BE2C (cell line): ENCODE measurements around the gene SH3GL2.

Experiments used
- DNase-seq: peaks from one replicate; pipeline ENCODE4 v3.0.0-alpha.2; 2020
- H3K27me3 ChIP-seq: fragments of 250-450 bp; sonication (Bioruptor Pico); 2 replicates; pipeline ENCODE4 v1.5.1; 2020; ENCODE audit warnings: mild to moderate bottlenecking
- H3K36me3 ChIP-seq: fragments of 250-450 bp; sonication (Bioruptor Pico); 2 replicates; pipeline ENCODE4 v1.5.1; 2020; ENCODE audit warnings: mild to moderate bottlenecking
- H3K4me1 ChIP-seq: fragments of 250-450 bp; sonication (Bioruptor Pico); 2 replicates; pipeline ENCODE4 v1.5.1; 2020
- H3K4me3 ChIP-seq: 2 replicates; pipeline ENCODE4 v1.5.1; 2011; ENCODE audit warnings: low read depth, low read length
- H3K9me3 ChIP-seq: fragments of 250-450 bp; sonication (Bioruptor Pico); 2 replicates; pipeline ENCODE4 v1.5.1; 2020
- TF ChIP-seq, protein P1 (sequence below): IDR thresholded peaks from 2 replicates; pipeline ENCODE4 v1.5.1; 2012; ENCODE audit warnings: mild to moderate bottlenecking, low read depth, low read length

SH3GL2 gene

DNA sequence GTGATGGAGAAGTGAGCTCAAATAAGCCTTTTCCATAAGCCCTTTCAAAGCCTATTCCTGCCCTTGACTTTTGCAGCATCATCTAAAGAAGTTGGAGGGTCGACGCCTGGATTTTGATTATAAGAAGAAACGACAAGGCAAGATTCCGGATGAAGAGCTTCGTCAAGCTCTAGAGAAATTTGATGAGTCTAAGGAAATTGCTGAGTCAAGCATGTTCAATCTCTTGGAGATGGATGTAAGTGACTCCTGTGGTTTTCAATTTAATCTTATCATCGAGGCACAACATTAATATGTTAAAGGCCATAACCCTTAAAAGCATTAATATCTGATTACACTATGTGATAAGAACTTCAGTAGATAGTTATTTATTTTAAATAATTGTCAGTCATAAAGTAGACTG lies 210.4 kb downstream of the SH3GL2 start:
- DNase-seq, result no peak
- H3K9me3 ChIP-seq, result no peaks in the 10 kb centered on the region
- no peak overlapping the region for H3K4me3 ChIP-seq
- H3K36me3 ChIP-seq, result no peaks in the 10 kb centered on the region
- H3K27me3 ChIP-seq, result peaks cover 3% of the 10 kb centered on the region; the same call in 1 of the 2 replicates
- TF ChIP-seq, protein P1, sequence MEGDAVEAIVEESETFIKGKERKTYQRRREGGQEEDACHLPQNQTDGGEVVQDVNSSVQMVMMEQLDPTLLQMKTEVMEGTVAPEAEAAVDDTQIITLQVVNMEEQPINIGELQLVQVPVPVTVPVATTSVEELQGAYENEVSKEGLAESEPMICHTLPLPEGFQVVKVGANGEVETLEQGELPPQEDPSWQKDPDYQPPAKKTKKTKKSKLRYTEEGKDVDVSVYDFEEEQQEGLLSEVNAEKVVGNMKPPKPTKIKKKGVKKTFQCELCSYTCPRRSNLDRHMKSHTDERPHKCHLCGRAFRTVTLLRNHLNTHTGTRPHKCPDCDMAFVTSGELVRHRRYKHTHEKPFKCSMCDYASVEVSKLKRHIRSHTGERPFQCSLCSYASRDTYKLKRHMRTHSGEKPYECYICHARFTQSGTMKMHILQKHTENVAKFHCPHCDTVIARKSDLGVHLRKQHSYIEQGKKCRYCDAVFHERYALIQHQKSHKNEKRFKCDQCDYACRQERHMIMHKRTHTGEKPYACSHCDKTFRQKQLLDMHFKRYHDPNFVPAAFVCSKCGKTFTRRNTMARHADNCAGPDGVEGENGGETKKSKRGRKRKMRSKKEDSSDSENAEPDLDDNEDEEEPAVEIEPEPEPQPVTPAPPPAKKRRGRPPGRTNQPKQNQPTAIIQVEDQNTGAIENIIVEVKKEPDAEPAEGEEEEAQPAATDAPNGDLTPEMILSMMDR, result no peak
- no peaks in the 10 kb centered on the region for H3K4me1 ChIP-seq

DNA sequence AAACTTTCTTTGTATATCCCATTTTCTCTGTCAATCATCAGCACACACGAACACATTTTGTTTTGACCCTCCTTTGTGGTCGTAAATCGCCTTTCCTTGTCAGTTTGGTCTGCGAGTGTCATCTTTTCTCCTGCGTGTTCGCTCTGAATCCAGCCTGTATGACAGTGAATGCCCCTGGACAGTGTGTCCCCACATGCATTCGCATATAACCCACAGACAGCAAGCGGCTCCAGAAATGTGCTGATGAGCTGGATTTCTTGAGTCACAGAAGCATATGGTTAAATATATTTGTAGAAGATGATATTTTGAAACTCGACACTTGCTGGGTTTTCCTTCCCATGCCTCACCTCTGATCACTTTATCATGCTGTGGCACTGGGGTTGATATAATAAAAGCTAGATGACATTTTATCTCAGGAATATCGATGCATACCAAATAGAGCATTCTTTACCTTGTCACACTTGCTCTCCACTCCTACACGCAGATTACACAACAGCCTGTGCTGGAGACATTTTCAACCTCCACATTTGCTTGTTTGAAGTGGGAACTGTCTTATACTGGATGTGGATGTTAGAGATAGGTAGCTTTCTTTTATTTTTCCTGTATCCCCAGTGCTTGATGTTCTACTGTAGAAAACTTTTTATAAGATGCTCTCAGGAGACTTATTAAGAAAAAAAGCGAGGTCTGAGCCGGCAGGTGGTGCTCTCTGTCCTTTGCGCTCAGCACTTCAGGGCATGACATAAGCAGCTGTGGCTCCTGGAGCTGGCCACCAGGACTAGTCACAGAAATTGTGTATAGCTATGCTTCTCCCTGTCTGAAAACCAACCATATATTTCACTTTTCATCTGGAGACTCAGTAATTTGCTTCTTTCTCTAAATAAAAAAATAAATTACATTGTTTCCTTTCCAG lies 215.1 kb downstream of the SH3GL2 start:
- TF ChIP-seq, protein P1, result peak; percentile 53
- Histone ChIP-seq H3K4me1 (no peaks in the 10 kb centered on the region), H3K4me3 (no peak overlapping the region), H3K27me3 (no peaks in the 10 kb centered on the region), H3K9me3 (no peaks in the 10 kb centered on the region), H3K36me3 (no peaks in the 10 kb centered on the region)
- DNase-seq, result peak; percentile 26

DNA sequence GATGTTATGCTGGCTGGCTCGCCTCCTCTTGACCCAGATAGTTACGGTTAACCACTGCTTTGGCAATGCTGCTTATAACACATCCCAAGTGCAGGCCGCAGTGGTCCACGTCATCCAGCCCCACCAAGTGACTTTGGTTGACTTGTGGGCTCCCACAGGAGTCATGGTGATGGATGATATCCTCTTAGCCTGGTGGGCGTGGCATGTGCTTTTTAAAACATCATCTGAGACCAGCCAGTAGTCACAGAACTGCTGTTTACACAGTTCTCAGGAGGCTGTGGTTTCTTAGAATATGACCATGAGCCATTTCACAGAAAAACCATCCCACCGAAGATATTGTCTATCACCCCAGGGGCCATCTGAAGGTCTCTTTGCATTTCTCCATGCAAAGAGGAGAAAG lies 216.9 kb downstream of the SH3GL2 start:
- TF ChIP-seq, protein P1, result no peak
- Histone ChIP-seq H3K4me3 (no peak overlapping the region), H3K27me3 (no peaks in the 10 kb centered on the region), H3K36me3 (no peaks in the 10 kb centered on the region), H3K9me3 (no peaks in the 10 kb centered on the region), H3K4me1 (no peaks in the 10 kb centered on the region)
- no peak for DNase-seq

DNA sequence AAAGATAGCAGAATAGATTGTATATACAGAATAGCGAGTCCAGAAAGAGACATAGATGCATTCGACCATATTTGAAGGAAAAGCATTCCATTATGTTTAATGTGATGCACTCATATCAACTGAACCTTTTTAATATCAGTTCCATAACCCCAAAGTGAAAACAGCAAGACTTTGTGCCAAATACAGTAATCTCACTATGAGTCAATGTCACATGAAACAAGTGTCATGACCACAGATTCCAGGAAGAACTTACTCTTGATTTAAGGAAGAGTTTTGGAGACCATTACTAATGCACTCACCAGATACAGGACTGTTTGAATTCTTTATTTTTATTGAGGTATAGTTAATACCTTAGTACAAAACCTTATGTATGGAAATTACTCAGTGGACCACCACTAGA lies 220.5 kb downstream of the SH3GL2 start:
- no peaks in the 10 kb centered on the region for H3K4me1 ChIP-seq
- H3K4me3 ChIP-seq, result no peak overlapping the region
- H3K27me3 ChIP-seq, result no peaks in the 10 kb centered on the region
- no peaks in the 10 kb centered on the region for H3K9me3 ChIP-seq
- H3K36me3 ChIP-seq, result no peaks in the 10 kb centered on the region
- no peak for DNase-seq
- TF ChIP-seq, protein P1, result no peak

DNA sequence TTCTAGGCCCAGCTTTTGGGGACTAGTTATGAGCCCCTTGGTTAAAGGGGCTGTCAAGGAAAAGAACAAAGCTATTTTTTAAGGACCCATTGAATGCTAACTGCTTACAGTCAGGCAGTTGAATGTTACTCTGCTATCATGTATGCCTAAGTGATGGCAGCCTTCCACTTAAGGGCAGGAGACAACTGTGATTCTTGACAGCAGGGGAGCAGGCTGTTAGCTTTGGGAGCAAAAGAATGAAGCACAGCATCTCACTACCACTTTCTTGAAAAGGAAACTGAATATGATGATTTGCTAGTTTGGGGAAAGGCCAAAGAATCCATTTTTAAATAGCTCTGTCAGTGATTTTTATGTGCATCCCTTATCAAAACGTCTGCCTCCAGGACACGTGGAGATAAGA lies 221.6 kb downstream of the SH3GL2 start:
- no peak overlapping the region for H3K4me3 ChIP-seq
- no peaks in the 10 kb centered on the region for H3K27me3 ChIP-seq
- no peak for DNase-seq
- H3K36me3 ChIP-seq, result no peaks in the 10 kb centered on the region
- H3K4me1 ChIP-seq, result no peaks in the 10 kb centered on the region
- H3K9me3 ChIP-seq, result no peaks in the 10 kb centered on the region
- TF ChIP-seq, protein P1, result no peak

DNA sequence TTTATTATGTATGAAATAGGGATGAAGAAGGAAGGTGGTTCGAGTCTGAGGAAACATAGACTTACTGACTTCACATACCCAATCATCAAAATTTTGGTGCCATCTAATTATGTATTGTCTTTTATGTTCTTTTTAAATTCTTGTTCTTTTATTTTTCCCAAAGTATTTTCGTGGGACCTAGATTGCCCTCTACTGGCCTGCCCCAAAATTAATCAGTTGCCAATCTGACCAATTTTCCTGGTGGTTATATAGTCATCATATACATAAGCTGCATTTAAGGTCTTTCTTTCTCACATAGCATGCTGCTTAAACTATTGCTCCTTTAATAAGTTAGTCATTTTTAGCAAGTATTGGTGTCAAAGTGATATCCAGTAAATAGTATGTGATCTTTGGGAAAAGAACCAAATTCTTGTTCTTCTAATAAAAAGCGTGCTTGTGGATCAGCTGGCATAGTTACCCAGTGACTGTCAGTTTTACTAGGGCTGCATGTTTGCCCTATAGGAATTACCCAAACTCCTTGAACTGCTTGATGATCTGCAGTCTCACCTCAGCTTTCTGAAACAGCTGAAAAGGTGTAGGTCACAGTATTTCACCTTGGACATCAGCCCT lies 223.5 kb downstream of the SH3GL2 start:
- Histone ChIP-seq H3K9me3 (no peaks in the 10 kb centered on the region), H3K36me3 (no peaks in the 10 kb centered on the region), H3K4me3 (no peak overlapping the region), H3K27me3 (no peaks in the 10 kb centered on the region), H3K4me1 (no peaks in the 10 kb centered on the region)
- DNase-seq, result no peak
- TF ChIP-seq, protein P1, result peak; percentile 50
